Cardiac fibroblast (primary cell): ENCODE results near the gene ERC2.
A peak's percentile ranks its signal among the peaks of the same experiment; 100 is the strongest.

ENCODE experiments used
- DNase-seq, 2 donors: peaks; one replicate each; pipeline versions ENCODE4 v3.0.0 to v3.0.0-alpha.2; 2010; ENCODE audit warnings: low read depth in 2 of 2
- H3K4me3 ChIP-seq, 2 donors: replicated peaks in 1 of 2; 1 replicate in 1 of 2; 2 replicates in 1 of 2; pipeline ENCODE4 v1.5.1; 2011; ENCODE audit warnings: low read depth in 2 of 2, low read length in 2 of 2, mild to moderate bottlenecking in 2 of 2, moderate library complexity in 1 of 2
- CTCF ChIP-seq: IDR thresholded peaks from one replicate; pipeline ENCODE4 v1.5.1; 2011; ENCODE audit warnings: low read depth, mild to moderate bottlenecking, low read length, inconsistent platforms

ERC2 gene

GRCh38 chr3:55476515-55476914, 991.8 kb downstream of the ERC2 start:
- no peak overlapping the region for H3K4me3 ChIP-seq
- peak; percentile 67 to 93 for DNase-seq

GRCh38 chr3:55474213-55474632, 994.0 kb downstream of the ERC2 start:
- no peak for DNase-seq
- TF ChIP-seq CTCF, result no peak
- H3K4me3 ChIP-seq, result no peak overlapping the region

More at GRCh38 chr3:55476515-55476914, 991.8 kb downstream of the ERC2 start:
- TF ChIP-seq CTCF, result no peak

DNA sequence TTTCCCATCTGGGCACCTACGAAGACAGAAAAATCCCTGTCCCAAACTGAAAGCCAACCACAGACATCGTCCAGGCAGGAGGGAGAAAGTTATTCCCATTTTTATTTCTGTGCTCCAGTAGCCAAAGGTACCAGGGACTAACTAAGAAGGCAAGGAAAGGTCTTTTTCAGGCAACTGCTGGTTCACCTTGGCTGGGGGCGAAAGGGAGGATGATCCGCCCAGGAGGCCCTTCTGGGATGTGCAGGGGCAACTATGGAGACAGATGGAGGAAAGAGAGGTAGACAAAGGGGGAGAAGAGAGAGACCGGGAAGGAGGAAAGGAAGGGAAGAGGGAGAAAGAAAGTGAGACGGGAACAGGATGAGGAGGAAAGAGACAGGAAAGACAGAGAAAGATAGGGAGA, 994.5 kb downstream of the ERC2 start:
- no peak for TF ChIP-seq CTCF
- no peak overlapping the region for H3K4me3 ChIP-seq
- no peak for DNase-seq

- DNase-seq, result no peak
- TF ChIP-seq CTCF, result no peak
- H3K4me3 ChIP-seq, result no peak overlapping the region
Observed at GRCh38 chr3:55471522-55472280, 996.6 kb downstream of the ERC2 start.

GRCh38 chr3:55471084-55471483, 997.2 kb downstream of the ERC2 start:
- TF ChIP-seq CTCF, result no peak
- no peak for DNase-seq

DNA sequence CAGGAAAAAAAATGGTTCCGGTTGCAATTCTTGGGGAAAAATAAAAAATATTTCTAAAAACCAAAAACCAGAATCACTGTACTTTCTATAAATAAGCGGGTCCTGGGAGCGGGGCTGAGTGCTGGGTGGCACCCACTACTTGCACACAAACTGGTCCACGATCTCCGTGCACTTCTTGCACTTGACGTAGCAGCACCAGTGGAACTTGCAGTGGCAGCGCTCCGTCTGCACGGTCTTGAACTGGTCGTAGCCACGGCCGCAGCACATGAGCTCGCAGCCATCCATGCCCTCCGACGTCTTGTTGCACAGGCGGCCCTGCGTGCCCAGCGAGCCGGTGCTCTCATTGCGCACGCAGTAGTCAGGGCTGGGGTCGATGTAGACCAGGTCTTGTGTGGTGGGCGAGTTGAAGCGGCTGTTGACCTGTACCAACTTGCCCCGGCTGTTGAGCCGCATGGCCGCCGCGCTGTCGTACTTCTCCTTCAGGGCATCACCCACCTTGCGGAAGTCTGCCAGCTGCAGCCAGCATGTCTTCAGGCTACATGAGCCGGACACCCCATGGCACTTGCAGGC, 998.2 kb downstream of the ERC2 start:
- DNase-seq, result no peak
- TF ChIP-seq CTCF, result no peak
- no peak overlapping the region for H3K4me3 ChIP-seq

More at GRCh38 chr3:55471084-55471483, 997.2 kb downstream of the ERC2 start:
- H3K4me3 ChIP-seq, result no peak overlapping the region
